ENCODE measurements around the gene CERS4. TPM values are rescaled to one million over a fixed set of nuclear protein-coding genes. Genes with fewer than 3 reads are reported as not detected.

The CERS4 gene
- total RNA-seq, 6 experiments from 2014 or later = 38.6 to 75.4 (median 58.3) TPM

- H3K4me3 ChIP-seq = no peak overlapping the region
- peaks cover 0 to 36% (median 5%) of the 10 kb centered on the region in 4 donors for H3K36me3 ChIP-seq
- TF ChIP-seq, protein P1, sequence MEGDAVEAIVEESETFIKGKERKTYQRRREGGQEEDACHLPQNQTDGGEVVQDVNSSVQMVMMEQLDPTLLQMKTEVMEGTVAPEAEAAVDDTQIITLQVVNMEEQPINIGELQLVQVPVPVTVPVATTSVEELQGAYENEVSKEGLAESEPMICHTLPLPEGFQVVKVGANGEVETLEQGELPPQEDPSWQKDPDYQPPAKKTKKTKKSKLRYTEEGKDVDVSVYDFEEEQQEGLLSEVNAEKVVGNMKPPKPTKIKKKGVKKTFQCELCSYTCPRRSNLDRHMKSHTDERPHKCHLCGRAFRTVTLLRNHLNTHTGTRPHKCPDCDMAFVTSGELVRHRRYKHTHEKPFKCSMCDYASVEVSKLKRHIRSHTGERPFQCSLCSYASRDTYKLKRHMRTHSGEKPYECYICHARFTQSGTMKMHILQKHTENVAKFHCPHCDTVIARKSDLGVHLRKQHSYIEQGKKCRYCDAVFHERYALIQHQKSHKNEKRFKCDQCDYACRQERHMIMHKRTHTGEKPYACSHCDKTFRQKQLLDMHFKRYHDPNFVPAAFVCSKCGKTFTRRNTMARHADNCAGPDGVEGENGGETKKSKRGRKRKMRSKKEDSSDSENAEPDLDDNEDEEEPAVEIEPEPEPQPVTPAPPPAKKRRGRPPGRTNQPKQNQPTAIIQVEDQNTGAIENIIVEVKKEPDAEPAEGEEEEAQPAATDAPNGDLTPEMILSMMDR (IDR thresholded peaks at IDR 0.05) = no peak
- no peak for TF ChIP-seq POLR2A (IDR thresholded peaks at IDR 0.05)
- H3K9me3 ChIP-seq = no peaks in the 10 kb centered on the region
- WGBS (ENCODE audit: insufficient coverage, low coverage, low lambda C conversion rate, missing lambda C conversion rate) = no CpG with 5 or more reads among the region's 11 CpGs
- no peak overlapping the region for H3K27ac ChIP-seq
- DNase-seq (no peak), ATAC-seq (no peak)
- peaks cover 0 to 23% (median 10%) of the 10 kb centered on the region in 4 donors for H3K4me1 ChIP-seq
- no peaks in the 10 kb centered on the region for H3K27me3 ChIP-seq
- intact Hi-C loops (cut with DNase I) = loop anchor here (10.0 kb wide), 3 partner anchors 100 to 310 kb away; partner anchors contain the start of gene TIMM44 (in 1 of the 2)
Observed at GRCh38 chr19:8254286-8255001, 45.3 kb downstream of the CERS4 start.

- H3K9me3 ChIP-seq = no peaks in the 10 kb centered on the region
- WGBS (ENCODE audit: insufficient coverage, low coverage, low lambda C conversion rate, missing lambda C conversion rate) = 80% methylated on average over 7 of the region's 18 CpGs
- peaks cover 0 to 36% (median 5%) of the 10 kb centered on the region in 4 donors for H3K36me3 ChIP-seq
- intact Hi-C loops (cut with DNase I) = loop anchor here (10.0 kb wide), 3 partner anchors 101 to 311 kb away; partner anchors contain the start of gene TIMM44 (in 1 of the 2)
- H3K27ac ChIP-seq = no peak overlapping the region
- TF ChIP-seq, protein P1 (IDR thresholded peaks at IDR 0.05) = no peak
- TF ChIP-seq POLR2A (IDR thresholded peaks at IDR 0.05) = no peak
- H3K27me3 ChIP-seq = no peaks in the 10 kb centered on the region
- no peak for ATAC-seq
- no peak for DNase-seq
- H3K4me1 ChIP-seq = peaks cover 0 to 19% (median 6%) of the 10 kb centered on the region in 4 donors
- H3K4me3 ChIP-seq = no peak overlapping the region
Observed at GRCh38 chr19:8255426-8256125, 46.4 kb downstream of the CERS4 start.

GRCh38 chr19:8256276-8257051, 47.3 kb downstream of the CERS4 start:
- Histone ChIP-seq H3K27ac (no peak overlapping the region), H3K36me3 (peaks cover 0 to 36% (median 5%) of the 10 kb centered on the region in 4 donors), H3K4me1 (peaks cover 0 to 14% (median 5%) of the 10 kb centered on the region in 4 donors), H3K9me3 (no peaks in the 10 kb centered on the region), H3K4me3 (no peak overlapping the region), H3K27me3 (no peaks in the 10 kb centered on the region)
- no peak for DNase-seq
- intact Hi-C loops (cut with DNase I) = loop anchor here (10.0 kb wide), 3 partner anchors 102 to 312 kb away; partner anchors contain the start of gene TIMM44 (in 1 of the 2)
- WGBS (ENCODE audit: insufficient coverage, low coverage, low lambda C conversion rate, missing lambda C conversion rate) = 100% methylated on average over 5 of the region's 15 CpGs
- no peak for ATAC-seq
- TF ChIP-seq POLR2A (IDR thresholded peaks at IDR 0.05) = no peak
- TF ChIP-seq, protein P1 (IDR thresholded peaks at IDR 0.05) = no peak

DNA sequence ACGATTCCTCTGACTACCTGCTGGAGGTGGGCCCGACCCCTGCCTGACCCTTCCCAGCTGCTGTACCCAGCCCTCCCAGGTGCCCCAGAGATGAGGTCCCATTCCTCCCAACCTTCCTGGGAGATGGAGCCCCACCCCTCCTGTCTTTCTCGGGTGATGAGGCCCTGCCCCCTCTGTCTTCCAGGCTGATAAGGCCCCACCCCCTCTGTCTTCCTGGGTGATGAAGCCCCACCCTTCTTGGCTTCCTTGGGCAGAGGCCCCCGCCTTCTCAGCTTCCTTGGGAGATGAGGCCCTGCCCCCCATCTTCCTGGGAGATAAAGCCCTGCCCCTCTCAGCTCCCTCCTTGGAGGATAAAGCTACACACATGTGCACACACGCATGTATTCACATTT, 47.9 kb downstream of the CERS4 start:
- H3K4me3 ChIP-seq = no peak overlapping the region
- peaks cover 0 to 8% (median 2%) of the 10 kb centered on the region in 4 donors for H3K4me1 ChIP-seq
- no peak for ATAC-seq
- no peaks in the 10 kb centered on the region for H3K27me3 ChIP-seq
- no peak for DNase-seq
- H3K9me3 ChIP-seq = no peaks in the 10 kb centered on the region
- intact Hi-C loops (cut with DNase I) = loop anchor here (10.0 kb wide), 3 partner anchors 102 to 312 kb away; partner anchors contain the start of gene TIMM44 (in 1 of the 2)
- no peak overlapping the region for H3K27ac ChIP-seq
- peaks cover 0 to 36% (median 5%) of the 10 kb centered on the region in 4 donors for H3K36me3 ChIP-seq
- no peak for TF ChIP-seq POLR2A (IDR thresholded peaks at IDR 0.05)
- TF ChIP-seq, protein P1 (IDR thresholded peaks at IDR 0.05) = no peak
- WGBS (ENCODE audit: insufficient coverage, low coverage, low lambda C conversion rate, missing lambda C conversion rate) = 33% methylated on average over 3 of the region's 5 CpGs

Data from right lobe of liver (tissue), 6 donors.